GM12892 (cell line): ENCODE results near the gene CLCN1.

Experiments
- DNase-seq: peaks from one replicate; pipeline ENCODE4 v3.0.0; 2011; ENCODE audit not compliant: insufficient read length
- FAIRE-seq: peaks from 2 replicates; lab custom pipeline; 2011; peaks lifted over from hg19 to GRCh38; lab: Jason Lieb, UNC
- POLR2A ChIP-seq: IDR thresholded peaks from 2 replicates; pipeline ENCODE4 v1.6.1; 2011; ENCODE audit warnings: low read depth, low read length, control low read depth
- POLR2AphosphoS5 ChIP-seq: IDR thresholded peaks from 2 replicates; pipeline ENCODE4 v1.6.1; 2011; ENCODE audit warnings: low read depth, low read length, control low read depth
- TAF1 ChIP-seq: IDR thresholded peaks from 2 replicates; pipeline ENCODE4 v1.6.1; 2011; ENCODE audit warnings: low read depth, mild to moderate bottlenecking, control low read depth, low read length, borderline replicate concordance

CLCN1 gene

GRCh38 chr7:143346018-143346417, 30.1 kb downstream of the CLCN1 start:
- TF ChIP-seq POLR2AphosphoS5 (no peak), POLR2A (no peak), TAF1 (no peak)
- FAIRE-seq (no peak), DNase-seq (no peak)

- no peak for FAIRE-seq
- DNase-seq, result no peak
- TF ChIP-seq POLR2A, result no peak
- TF ChIP-seq POLR2AphosphoS5, result no peak
- no peak for TF ChIP-seq TAF1
These were observed 32.0 kb downstream of the CLCN1 start for GRCh38 chr7:143347950-143348349.

DNA sequence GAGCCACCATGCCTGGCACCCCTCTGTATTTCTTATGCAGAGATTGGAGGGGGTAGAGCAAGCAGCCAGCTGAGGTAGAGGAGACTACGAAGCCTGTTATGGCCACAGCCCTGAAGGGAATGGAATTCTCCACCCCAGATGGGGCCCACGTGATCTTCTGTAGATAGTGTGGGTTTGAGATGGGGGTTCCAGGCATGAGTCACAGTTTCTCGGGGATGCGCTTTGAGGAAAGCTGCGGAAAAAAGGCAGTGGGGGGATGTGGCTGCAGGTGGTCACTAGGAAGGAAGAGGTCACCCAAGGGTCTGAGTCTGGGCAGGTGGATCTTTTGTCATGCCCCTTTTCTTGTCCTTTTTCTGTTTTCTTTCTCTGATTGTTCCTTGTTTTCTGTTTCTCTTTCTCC, 35.1 kb downstream of the CLCN1 start:
- DNase-seq (no peak), FAIRE-seq (no peak)
- TF ChIP-seq POLR2A, result no peak
- no peak for TF ChIP-seq POLR2AphosphoS5
- no peak for TF ChIP-seq TAF1

- TF ChIP-seq POLR2AphosphoS5 (no peak), TAF1 (no peak), POLR2A (no peak)
- FAIRE-seq, result no peak
These were observed 35.7 kb downstream of the CLCN1 start for GRCh38 chr7:143351574-143351973.

DNA sequence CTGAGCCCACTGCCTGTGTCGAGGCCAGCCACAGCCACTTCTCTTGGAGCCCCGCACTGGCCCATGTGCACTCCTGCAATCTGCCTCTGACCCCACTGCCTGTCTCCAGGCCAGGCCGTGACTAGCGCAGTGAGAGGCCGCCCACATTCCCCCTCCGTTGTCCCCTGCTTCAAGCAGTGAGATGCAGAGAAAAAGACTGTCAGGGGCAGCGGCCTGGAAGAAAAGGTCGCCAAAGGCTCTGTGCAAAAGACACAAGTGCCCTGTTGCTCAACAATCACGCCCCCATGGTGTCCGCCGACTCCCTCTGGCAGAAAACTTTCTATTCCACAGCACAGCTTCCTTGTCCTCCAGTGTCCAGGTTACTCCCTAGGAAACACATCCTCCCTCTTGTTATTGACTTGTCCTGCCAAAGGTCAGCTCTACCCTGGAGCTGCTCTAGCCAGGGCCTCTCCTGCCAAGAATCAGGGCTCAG, 36.7 kb downstream of the CLCN1 start:
- FAIRE-seq (no peak), DNase-seq (no peak)
- TF ChIP-seq POLR2A (no peak), TAF1 (no peak), POLR2AphosphoS5 (no peak)

More at GRCh38 chr7:143351574-143351973, 35.7 kb downstream of the CLCN1 start:
- no peak for DNase-seq

- no peak for FAIRE-seq
- TF ChIP-seq TAF1, result no peak
- no peak for TF ChIP-seq POLR2AphosphoS5
- no peak for TF ChIP-seq POLR2A
These were observed 38.5 kb downstream of the CLCN1 start for GRCh38 chr7:143354376-143354775.

GRCh38 chr7:143354965-143355364, 39.1 kb downstream of the CLCN1 start:
- TF ChIP-seq POLR2AphosphoS5 (no peak), TAF1 (no peak), POLR2A (no peak)
- no peak for FAIRE-seq
- DNase-seq, result no peak

More at GRCh38 chr7:143354376-143354775, 38.5 kb downstream of the CLCN1 start:
- no peak for DNase-seq

- FAIRE-seq (no peak), DNase-seq (no peak)
- TF ChIP-seq POLR2AphosphoS5, result no peak
- TF ChIP-seq TAF1, result no peak
- TF ChIP-seq POLR2A, result no peak
These were observed 39.8 kb downstream of the CLCN1 start for GRCh38 chr7:143355450-143356385.

DNA sequence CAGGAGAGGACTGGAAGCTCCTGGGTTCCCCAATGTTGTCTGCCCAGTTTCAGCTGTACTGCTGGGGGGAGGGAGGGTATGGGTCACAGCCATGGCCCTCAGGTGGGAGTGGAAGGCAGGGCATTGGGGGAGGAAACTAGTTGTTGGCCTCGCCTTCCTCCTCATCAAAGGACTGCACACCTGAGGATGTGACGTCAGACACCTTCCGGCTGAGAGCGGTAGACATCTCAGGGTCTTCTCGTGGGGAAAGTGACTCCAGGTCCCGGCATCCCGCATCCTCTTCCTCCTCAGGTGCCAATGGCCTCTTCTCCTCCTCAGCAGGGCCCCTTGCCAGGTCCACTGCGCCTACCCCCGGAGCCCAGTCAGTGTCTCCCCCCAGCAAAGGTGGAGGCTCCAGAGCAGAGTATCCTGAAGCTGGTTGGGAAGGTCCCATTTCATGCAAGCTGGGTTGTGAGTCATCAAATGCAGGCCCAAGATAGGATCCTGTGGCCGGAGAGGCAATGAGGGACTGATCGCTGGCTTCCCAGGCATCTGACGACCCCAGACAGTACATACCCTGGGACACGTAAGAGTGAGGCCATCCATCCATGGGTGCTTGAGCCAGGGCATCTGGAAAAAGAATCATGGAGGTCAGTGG, 40.6 kb downstream of the CLCN1 start:
- FAIRE-seq (no peak), DNase-seq (no peak)
- TF ChIP-seq TAF1 (no peak), POLR2AphosphoS5 (no peak), POLR2A (no peak)

- no peak for TF ChIP-seq TAF1
- TF ChIP-seq POLR2AphosphoS5, result no peak
- no peak for TF ChIP-seq POLR2A
- FAIRE-seq, result no peak
- no peak for DNase-seq
These were observed 42.7 kb downstream of the CLCN1 start for GRCh38 chr7:143358626-143359025.

DNA sequence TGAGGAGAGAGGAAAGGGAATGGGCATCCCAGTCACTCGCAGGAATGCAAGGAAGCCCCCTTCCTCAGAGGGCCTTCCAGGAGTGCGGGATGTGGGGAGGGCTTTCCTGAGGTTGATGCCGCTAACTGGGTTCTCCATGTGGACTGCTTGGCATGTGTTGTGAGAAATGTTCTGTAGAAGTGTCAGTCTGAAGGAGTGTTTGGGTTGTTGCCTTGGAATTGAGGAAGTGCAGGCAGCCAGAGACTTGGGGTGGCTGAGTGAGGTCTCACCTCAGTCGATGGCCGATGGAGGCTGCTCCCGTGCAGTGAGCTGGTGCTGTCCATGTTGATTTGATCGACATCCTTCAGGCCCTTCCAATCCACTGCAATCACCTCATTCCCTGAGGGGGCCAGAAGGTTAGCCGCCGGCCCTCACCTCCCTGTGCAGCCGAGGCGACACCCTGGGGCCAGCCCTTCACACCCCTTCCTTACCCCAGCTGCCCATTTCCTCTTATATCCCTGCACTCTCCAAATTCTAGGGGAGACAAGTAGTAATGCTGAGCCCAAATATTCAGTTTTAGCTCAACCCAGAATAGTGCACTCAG, 44.0 kb downstream of the CLCN1 start:
- no peak for FAIRE-seq
- no peak for TF ChIP-seq POLR2A
- TF ChIP-seq POLR2AphosphoS5, result no peak
- no peak for TF ChIP-seq TAF1
- no peak for DNase-seq

DNA sequence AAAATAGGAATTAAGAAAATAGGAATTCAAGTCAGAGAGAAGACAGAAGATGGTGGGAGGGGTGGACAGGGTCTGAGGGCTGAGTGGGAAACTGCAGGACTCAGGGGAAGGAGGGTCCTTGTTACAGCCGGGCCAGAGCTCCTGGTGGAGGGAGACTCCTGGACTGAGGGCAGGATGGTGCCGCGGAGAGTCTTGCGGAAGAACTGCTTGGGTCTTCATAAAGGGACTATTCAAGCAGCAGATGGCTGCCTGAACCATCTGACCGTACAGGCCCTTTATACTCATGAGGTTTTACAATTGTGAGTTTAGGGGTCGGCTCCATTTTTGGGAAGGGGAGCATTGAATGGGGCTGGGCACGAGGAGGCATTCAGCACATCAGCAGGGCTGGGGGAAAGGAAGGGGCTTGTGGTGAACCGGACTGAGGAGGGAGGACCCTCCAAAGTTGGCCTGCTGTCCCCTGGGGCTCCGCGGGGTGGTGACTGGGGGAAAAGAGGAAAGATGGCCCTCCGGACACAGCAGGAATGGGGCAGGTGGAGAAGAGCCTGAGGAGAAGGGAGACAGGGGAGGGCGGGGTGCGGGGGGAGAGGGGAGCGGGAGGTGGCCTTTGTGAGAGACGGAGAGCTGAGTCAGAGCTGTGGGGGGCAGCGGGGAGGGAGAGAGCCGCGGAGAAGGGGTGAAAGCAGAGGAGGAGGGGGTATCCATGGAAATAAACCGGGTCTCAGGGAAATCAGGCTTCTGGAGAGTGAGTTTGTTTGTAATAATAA, 45.1 kb downstream of the CLCN1 start:
- no peak for DNase-seq
- no peak for TF ChIP-seq TAF1
- no peak for FAIRE-seq
